GM19043 (cell line): ENCODE data around the gene CDRT4.

Source experiments
- ATAC-seq: cut with Tn5 transposase; IDR thresholded peaks from one replicate; pipeline ENCODE4 v1.9.1; 2021; ENCODE audit warnings: low read depth; ENCODE audit not compliant: unreplicated experiment

The CDRT4 gene

DNA sequence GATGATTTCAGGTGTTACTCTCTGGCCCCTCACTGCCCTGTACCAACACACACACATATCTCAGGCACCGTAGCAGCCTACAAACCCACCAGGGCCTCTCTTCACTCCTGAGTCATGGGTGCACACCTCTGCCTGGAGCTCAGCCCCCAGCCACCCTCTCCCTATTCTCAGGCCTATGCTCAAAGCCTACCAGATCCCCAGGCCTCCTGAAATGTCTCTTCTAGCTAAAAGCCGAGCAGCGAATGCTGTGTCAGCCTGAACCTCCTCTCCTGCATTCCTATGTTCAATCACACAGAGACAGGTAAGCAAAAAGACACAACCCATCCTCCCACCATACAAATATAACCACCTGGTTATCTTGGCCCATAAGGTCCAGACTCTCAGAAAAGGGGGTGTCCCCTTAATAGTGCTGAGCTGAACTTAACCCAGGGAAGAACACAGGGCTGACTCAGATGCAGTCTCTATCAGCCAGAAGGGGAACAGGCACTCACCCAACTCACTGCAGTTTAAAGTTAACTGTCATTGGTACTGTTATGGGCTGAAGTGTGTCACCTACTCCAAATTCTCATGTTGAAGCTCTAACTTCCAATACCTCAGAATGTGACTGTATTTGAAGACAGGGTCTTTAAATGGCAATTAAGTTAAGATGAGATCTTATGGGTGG, 64.0 kb downstream of the CDRT4 start:
- ATAC-seq, result no peak

GRCh38 chr17:15399443-15399842, 68.0 kb downstream of the CDRT4 start:
- ATAC-seq, result no peak

DNA sequence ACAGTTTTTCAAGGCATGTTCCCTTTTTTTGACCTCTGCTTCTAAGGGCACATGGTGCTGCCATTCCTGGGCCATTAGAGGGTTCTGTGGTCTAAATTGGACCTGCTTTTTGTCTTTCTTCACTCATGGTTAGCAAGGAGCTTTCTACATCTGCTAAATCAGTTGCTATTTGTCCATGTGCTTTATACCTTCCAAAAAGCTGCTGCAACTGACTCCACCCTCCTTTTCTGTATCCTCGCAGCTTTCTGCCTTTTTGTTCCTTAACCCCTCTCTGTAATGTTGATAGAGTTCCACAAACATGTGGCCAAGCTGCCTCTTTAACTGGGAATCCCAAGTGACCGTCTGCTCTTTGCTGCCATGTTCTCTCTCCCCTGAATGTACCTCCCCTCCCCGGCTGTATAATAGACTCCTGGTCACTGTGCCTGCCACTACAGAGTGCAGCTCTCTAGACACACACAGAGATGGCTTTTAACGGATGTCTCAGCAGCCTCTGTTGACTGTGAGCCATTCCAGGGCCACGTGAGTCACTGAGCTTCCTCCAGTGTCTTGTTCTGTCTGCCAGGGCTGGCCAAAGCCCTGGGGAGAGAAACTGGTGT, 68.6 kb downstream of the CDRT4 start:
- no peak for ATAC-seq

- ATAC-seq, result no peak
These were observed 69.1 kb downstream of the CDRT4 start for GRCh38 chr17:15398291-15398690.

- no peak for ATAC-seq
These were observed 69.8 kb downstream of the CDRT4 start for GRCh38 chr17:15397620-15398019.

DNA sequence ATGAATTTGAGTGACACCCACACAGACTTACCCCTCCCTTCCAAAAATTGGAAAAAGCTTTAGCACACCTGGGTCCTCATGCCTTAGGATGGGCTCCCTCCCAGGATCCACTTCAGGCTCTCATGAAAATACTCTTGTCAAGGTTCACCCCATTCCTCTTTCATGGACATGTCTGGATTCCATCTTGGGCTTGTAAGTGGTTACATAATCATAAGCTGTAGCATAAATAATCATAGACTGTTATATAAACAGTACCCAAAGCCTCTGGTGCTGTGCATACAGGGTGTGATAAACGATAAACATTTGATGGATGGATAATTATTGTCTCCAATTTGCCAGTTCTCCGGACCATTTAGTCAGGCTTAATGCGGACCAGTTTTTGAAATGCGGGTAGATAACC, 72.3 kb downstream of the CDRT4 start:
- ATAC-seq, result no peak

- ATAC-seq, result no peak
These were observed 74.0 kb downstream of the CDRT4 start for GRCh38 chr17:15393414-15393813.

DNA sequence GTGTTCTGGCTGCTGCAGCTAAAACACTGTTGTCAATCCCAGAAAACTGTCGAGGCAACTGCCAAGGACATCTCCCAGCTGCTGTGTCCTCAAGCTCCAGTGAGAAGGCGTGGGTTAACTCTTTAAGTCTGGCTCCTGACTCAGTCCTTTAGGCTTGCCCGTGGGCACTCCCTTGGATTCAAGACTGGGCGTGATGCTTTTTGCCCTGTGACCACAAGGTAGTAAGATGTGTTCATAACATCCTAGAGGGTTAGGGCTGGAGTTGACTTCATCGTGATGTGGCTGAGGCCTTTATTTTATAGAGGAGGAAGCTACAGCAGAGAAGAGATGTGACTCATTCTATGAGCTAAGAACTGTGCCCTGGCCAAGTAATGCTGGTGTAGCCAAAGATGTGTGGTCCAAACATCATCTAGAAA, 75.1 kb downstream of the CDRT4 start:
- no peak for ATAC-seq

DNA sequence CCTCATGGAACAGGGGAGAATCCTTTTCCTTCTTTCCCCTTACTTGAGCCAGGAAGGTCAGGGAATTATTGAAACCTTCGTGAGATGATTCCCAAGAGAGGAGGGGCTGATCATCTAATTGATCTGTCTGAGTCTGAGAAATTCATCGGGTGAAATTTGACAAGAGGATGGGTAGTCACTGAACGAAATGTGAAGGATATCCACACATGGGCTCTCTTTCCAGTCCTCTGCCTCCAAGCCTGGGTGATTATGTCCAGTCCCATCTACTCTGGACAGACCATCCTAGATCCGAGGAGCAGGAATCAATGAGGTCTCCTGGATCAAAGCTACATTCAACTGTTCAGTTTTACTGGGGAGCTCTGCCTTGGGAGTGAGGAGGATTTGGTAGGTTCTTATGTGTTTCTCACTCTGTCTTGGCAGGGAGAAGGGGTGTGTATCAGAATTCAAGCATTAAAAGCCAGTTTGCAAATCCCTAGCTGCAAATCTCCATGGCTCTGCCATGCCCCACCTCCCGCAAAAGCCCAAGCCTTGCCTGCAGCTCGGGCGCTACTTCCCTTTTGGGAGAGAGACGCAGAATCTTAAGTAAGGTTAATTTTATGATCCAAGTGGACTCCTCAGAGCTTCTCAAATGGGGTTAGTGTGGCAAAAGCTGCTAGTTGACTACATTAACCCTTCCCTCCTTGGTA, 78.9 kb downstream of the CDRT4 start:
- no peak for ATAC-seq

DNA sequence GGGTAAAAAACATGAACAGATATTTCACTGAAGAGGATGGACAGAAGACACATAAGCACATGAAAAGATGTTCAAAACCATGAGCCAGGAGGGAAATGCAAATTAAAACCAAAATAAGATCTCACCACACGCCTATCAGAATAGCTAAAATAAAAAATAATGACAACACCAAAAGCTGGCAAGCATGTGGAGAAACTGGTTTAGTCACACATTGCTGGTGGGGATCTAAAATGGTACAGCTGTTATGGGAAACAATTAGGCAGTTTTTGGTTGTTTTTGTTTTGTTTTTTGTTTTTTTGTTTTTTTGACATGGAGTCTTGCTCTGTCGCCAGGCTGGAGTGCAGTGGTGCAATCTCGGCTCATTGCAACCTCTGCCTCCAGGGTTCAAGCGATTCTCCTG, 81.3 kb downstream of the CDRT4 start:
- ATAC-seq, result no peak
